ENCODE data around the gene AFF4.

The AFF4 gene

DNA sequence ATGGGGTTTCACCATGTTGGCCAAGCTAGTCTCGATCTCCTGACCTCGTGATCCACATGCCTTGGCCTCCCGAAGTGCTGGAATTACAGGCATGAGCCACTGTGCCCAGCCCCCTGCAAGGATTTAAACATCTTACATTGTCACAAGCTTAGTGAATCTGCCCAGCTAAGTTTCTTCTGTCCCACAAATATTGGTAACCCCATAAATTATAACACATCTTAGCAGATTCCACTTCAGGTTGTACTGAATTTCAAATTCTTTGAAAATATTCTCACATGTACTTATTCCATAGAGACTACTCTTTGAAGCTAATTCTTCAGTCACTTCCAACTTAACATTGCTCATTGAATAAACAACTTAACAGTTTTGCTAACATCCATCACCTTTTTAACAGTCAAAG, 13.4 kb upstream of the AFF4 start:
- no peak for TF ChIP-seq SIN3A (IDR thresholded peaks at IDR 0.05; ENCODE audit: borderline replicate concordance, insufficient read depth, low read length)
- no peak for TF ChIP-seq POLR2AphosphoS5 (IDR thresholded peaks at IDR 0.05; ENCODE audit: low read depth, low read length)
- TF ChIP-seq, protein P1, sequence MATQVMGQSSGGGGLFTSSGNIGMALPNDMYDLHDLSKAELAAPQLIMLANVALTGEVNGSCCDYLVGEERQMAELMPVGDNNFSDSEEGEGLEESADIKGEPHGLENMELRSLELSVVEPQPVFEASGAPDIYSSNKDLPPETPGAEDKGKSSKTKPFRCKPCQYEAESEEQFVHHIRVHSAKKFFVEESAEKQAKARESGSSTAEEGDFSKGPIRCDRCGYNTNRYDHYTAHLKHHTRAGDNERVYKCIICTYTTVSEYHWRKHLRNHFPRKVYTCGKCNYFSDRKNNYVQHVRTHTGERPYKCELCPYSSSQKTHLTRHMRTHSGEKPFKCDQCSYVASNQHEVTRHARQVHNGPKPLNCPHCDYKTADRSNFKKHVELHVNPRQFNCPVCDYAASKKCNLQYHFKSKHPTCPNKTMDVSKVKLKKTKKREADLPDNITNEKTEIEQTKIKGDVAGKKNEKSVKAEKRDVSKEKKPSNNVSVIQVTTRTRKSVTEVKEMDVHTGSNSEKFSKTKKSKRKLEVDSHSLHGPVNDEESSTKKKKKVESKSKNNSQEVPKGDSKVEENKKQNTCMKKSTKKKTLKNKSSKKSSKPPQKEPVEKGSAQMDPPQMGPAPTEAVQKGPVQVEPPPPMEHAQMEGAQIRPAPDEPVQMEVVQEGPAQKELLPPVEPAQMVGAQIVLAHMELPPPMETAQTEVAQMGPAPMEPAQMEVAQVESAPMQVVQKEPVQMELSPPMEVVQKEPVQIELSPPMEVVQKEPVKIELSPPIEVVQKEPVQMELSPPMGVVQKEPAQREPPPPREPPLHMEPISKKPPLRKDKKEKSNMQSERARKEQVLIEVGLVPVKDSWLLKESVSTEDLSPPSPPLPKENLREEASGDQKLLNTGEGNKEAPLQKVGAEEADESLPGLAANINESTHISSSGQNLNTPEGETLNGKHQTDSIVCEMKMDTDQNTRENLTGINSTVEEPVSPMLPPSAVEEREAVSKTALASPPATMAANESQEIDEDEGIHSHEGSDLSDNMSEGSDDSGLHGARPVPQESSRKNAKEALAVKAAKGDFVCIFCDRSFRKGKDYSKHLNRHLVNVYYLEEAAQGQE (IDR thresholded peaks at IDR 0.05; ENCODE audit: insufficient read depth in 1 of 2, low read depth in 2 of 2, low read length in 2 of 2), result no peak
- no peak for TF ChIP-seq TAF1 (IDR thresholded peaks at IDR 0.05; ENCODE audit: borderline replicate concordance, insufficient read depth, low read length)
- TF ChIP-seq FOXP2 (optimal IDR thresholded peaks at IDR 0.05; ENCODE audit: borderline replicate concordance, extremely low read depth, extremely low read length, insufficient read depth), result no peak

DNA sequence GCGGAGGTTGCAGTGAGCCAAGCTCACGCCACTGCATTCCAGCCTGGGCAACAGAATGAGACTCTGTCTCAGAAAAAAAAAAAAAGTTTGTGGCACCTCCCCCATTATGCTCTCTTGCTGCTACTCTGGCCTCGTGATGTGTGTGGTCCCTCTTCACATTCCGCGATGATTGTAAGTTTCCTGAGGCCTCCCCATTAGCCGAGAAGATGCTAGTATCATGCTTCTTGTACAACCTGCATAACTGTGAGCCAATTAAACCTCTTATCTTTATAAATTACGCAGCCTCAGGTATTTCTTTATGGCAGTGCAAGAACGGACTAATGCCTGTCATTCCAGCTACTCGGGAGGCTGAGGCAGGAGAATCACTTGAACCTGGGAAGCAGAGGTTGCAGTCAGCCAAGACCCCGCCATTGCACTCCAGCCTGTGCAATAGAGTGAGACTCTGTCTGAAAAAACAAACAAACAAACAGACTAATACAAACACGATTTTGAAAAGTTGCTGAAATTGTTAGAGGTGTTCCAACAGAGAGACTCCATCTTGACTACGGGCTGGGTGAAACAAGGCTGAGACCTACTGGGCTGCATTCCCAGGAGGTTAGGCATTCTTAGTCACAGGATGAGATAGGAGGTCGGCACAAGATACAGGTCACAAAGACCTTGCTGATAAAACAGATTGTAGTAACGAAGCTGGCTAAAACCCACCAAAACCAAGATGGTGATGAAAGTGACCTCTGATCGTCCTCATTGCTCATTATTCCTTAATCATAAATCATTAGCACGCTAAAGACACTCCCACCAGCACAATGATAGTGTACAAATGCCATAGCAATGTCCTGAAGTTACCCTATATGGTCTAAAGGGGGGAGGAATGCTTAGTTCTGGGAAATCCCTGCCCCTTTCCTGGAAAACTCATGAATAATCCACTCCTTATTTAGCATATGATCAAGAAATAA, 8.3 kb upstream of the AFF4 start:
- TF ChIP-seq SIN3A (IDR thresholded peaks at IDR 0.05; ENCODE audit: borderline replicate concordance, insufficient read depth, low read length), result no peak
- TF ChIP-seq, protein P1 (IDR thresholded peaks at IDR 0.05; ENCODE audit: insufficient read depth in 1 of 2, low read depth in 2 of 2, low read length in 2 of 2), result no peak
- TF ChIP-seq POLR2AphosphoS5 (IDR thresholded peaks at IDR 0.05; ENCODE audit: low read depth, low read length), result no peak
- TF ChIP-seq TAF1 (IDR thresholded peaks at IDR 0.05; ENCODE audit: borderline replicate concordance, insufficient read depth, low read length), result no peak
- no peak for TF ChIP-seq FOXP2 (optimal IDR thresholded peaks at IDR 0.05; ENCODE audit: borderline replicate concordance, extremely low read depth, extremely low read length, insufficient read depth)

DNA sequence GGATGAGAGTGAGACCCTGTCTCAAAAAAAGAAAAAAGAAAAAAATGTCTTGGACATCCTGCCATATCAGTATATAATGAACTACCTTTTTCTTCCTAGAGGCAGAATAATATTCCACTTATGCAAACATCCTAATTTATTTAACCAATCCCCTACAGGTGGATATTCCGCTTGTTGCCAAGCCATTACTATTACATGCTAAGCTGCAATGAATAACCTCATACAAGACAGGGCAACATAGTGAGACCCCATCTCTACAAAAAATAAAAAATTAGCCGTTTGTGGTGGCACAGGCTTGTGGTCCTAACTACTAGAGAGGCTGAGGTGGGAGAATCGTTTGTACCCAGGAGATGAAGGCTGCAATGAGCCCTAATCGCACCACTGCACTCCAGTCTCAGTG, 1.7 kb upstream of the AFF4 start:
- no peak for TF ChIP-seq POLR2AphosphoS5 (IDR thresholded peaks at IDR 0.05; ENCODE audit: low read depth, low read length)
- TF ChIP-seq TAF1 (IDR thresholded peaks at IDR 0.05; ENCODE audit: borderline replicate concordance, insufficient read depth, low read length), result no peak
- no peak for TF ChIP-seq SIN3A (IDR thresholded peaks at IDR 0.05; ENCODE audit: borderline replicate concordance, insufficient read depth, low read length)

DNA sequence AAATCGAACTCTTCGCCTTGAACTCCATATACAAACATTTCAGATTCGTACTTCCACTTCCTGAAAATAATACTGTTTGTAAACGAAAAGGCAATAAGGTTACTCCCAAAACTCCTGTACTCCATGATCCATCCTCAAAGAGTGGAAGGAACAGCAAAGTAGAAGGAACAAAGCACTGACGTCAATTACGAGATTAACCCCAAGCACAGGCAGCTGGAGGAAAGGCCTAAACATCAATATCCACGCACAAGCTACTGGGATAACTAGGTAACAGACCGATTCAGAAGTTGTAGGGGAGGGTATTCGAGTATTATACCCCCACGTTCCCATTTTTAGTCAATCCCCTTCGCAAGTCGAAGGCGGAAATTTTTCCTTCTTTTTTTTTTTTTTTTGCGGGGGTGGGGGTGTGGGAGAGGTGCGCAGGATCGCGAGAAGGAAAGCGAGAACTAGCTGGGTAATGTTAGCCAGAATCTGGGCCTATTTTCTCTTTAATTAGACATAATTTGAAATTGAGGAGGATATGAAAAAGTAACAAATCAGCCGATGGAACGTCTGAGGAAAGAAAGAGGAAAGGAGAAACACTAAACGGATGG, 909 bp downstream of the AFF4 start:
- TF ChIP-seq SIN3A (IDR thresholded peaks at IDR 0.05; ENCODE audit: borderline replicate concordance, insufficient read depth, low read length) (no peak; the same call in 1 of the 2 replicates), POLR2AphosphoS5 (IDR thresholded peaks at IDR 0.05; ENCODE audit: low read depth, low read length) (no peak), FOXP2 (optimal IDR thresholded peaks at IDR 0.05; ENCODE audit: borderline replicate concordance, extremely low read depth, extremely low read length, insufficient read depth) (no peak), TAF1 (IDR thresholded peaks at IDR 0.05; ENCODE audit: borderline replicate concordance, insufficient read depth, low read length) (no peak)
- TF ChIP-seq, protein P1 (IDR thresholded peaks at IDR 0.05; ENCODE audit: insufficient read depth in 1 of 2, low read depth in 2 of 2, low read length in 2 of 2), result no peak

DNA sequence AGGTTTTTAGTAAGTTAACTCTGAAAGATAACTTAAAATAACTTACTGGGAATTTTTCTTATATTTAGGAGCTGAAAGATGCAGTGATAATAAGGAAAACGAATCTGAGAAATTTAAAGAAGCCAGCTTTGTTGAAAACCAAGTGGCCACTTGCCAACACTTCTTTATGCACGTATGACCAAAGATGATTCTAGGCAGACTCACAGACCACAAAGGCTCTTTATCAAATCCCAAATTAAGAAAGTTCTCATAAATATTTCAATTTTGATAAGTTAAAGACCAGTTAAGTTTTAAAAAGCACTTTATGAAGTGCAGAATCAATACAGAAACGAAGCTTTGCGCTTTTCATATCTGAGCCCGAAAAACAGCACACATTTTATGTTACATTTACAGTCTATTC, 1.5 kb downstream of the AFF4 start:
- no peak for TF ChIP-seq FOXP2 (optimal IDR thresholded peaks at IDR 0.05; ENCODE audit: borderline replicate concordance, extremely low read depth, extremely low read length, insufficient read depth)
- TF ChIP-seq SIN3A (IDR thresholded peaks at IDR 0.05; ENCODE audit: borderline replicate concordance, insufficient read depth, low read length), result no peak
- TF ChIP-seq POLR2AphosphoS5 (IDR thresholded peaks at IDR 0.05; ENCODE audit: low read depth, low read length), result no peak
- no peak for TF ChIP-seq TAF1 (IDR thresholded peaks at IDR 0.05; ENCODE audit: borderline replicate concordance, insufficient read depth, low read length)
- TF ChIP-seq, protein P1 (IDR thresholded peaks at IDR 0.05; ENCODE audit: insufficient read depth in 1 of 2, low read depth in 2 of 2, low read length in 2 of 2), result no peak

Measured in PFSK-1 (cell line).